ENCODE measurements around the gene CFAP65. TPM values are rescaled to one million over a fixed set of nuclear protein-coding genes. Genes with fewer than 3 reads are reported as not detected.

CFAP65 gene
- total RNA-seq, 2 experiments from 2014 or later: not detected

GRCh38 chr2:219049282-219049681 is 8.0 kb upstream of the CFAP65 start:
- Histone ChIP-seq H3K36me3 (ENCODE audit: insufficient read depth, low read length) (no peaks in the 10 kb centered on the region), H3K27ac (ENCODE audit: low read depth in 1 of 2, low read length in 2 of 2) (no peak overlapping the region), H3K4me1 (ENCODE audit: insufficient read depth, low read length) (no peaks in the 10 kb centered on the region), H3K4me3 (ENCODE audit: low read length) (no peak overlapping the region), H3K27me3 (ENCODE audit: control insufficient read depth in 1 of 2, insufficient read depth in 2 of 2, low read length in 2 of 2) (peaks cover 26 to 62% of the 10 kb centered on the region in 2 experiments), H3K9me3 (ENCODE audit: control insufficient read depth in 1 of 2, insufficient read depth in 1 of 2, low read length in 2 of 2) (peaks cover 0 to 3% of the 10 kb centered on the region in 2 experiments)
- ChIA-PET POLR2A (no interaction called here), CTCF (no interaction called here)
- no peaks in the 10 kb centered on the region for H3K9me3 Mint-ChIP-seq
- TF ChIP-seq CTCF (IDR thresholded peaks at IDR 0.05): no peak
- H3K27me3 Mint-ChIP-seq: peaks cover 87% of the 10 kb centered on the region
- intact Hi-C loops (cut with DNase I, micrococcal nuclease): loop anchor here in 1 of 2 experiments (1.0 kb wide), 1 partner anchor 36 kb away; no protein-coding TSS in a partner anchor
- ATAC-seq (ENCODE audit: poor library complexity): no peak
- no peak for DNase-seq
- no peak overlapping the region for H3K27ac Mint-ChIP-seq
- H3K36me3 Mint-ChIP-seq (ENCODE audit: low read depth): no peaks in the 10 kb centered on the region
- no peaks in the 10 kb centered on the region for H3K4me1 Mint-ChIP-seq (ENCODE audit: low read depth)
- H3K4me3 Mint-ChIP-seq: no peak overlapping the region

- DNase-seq: peak in 1 of 14 experiments; percentile 12
- Histone ChIP-seq H3K4me3 (ENCODE audit: low read length) (no peak overlapping the region), H3K27ac (ENCODE audit: low read depth in 1 of 2, low read length in 2 of 2) (no peak overlapping the region), H3K4me1 (ENCODE audit: insufficient read depth, low read length) (peaks cover 5% of the 10 kb centered on the region), H3K27me3 (ENCODE audit: control insufficient read depth in 1 of 2, insufficient read depth in 2 of 2, low read length in 2 of 2) (peaks cover 39 to 77% of the 10 kb centered on the region in 2 experiments), H3K36me3 (ENCODE audit: insufficient read depth, low read length) (no peaks in the 10 kb centered on the region), H3K9me3 (ENCODE audit: control insufficient read depth in 1 of 2, insufficient read depth in 1 of 2, low read length in 2 of 2) (peaks cover 0 to 3% of the 10 kb centered on the region in 2 experiments)
- no peak for ATAC-seq (ENCODE audit: poor library complexity)
- Mint-ChIP-seq H3K27me3 (peaks cover 93% of the 10 kb centered on the region), H3K4me1 (ENCODE audit: low read depth) (peaks cover 9% of the 10 kb centered on the region), H3K4me3 (no peak overlapping the region), H3K9me3 (no peaks in the 10 kb centered on the region), H3K36me3 (ENCODE audit: low read depth) (no peaks in the 10 kb centered on the region), H3K27ac (no peak overlapping the region)
- ChIA-PET POLR2A (no interaction called here), CTCF (interaction anchor here (2.0 kb wide), 1 partner anchor 12 kb away, joined by 4 read pairs; no protein-coding TSS in a partner anchor)
- intact Hi-C loops (cut with DNase I, micrococcal nuclease): no loop called here
- no peak for TF ChIP-seq CTCF (IDR thresholded peaks at IDR 0.05)
These were observed 4.7 kb upstream of the CFAP65 start for GRCh38 chr2:219045937-219046550.

- H3K27me3 ChIP-seq (ENCODE audit: control insufficient read depth in 1 of 2, insufficient read depth in 2 of 2, low read length in 2 of 2): peaks cover 41 to 71% of the 10 kb centered on the region in 2 experiments
- peaks cover 0 to 10% of the 10 kb centered on the region in 2 experiments for H3K9me3 ChIP-seq (ENCODE audit: control insufficient read depth in 1 of 2, insufficient read depth in 1 of 2, low read length in 2 of 2)
- DNase-seq (no peak), ATAC-seq (ENCODE audit: poor library complexity) (no peak)
- Mint-ChIP-seq H3K27me3 (peaks cover 86% of the 10 kb centered on the region), H3K4me3 (no peak overlapping the region), H3K9me3 (no peaks in the 10 kb centered on the region), H3K27ac (no peak overlapping the region), H3K36me3 (ENCODE audit: low read depth) (no peaks in the 10 kb centered on the region), H3K4me1 (ENCODE audit: low read depth) (peaks cover 11% of the 10 kb centered on the region)
- CTCF ChIA-PET: interaction anchor here (1.4 to 1.7 kb wide), 2 partner anchors 13 to 15 kb away, joined by 4 to 7 read pairs; no protein-coding TSS in a partner anchor
- no peaks in the 10 kb centered on the region for H3K36me3 ChIP-seq (ENCODE audit: insufficient read depth, low read length)
- peaks cover 5% of the 10 kb centered on the region for H3K4me1 ChIP-seq (ENCODE audit: insufficient read depth, low read length)
- H3K27ac ChIP-seq (ENCODE audit: low read depth in 1 of 2, low read length in 2 of 2): no peak overlapping the region
- intact Hi-C loops (cut with DNase I, micrococcal nuclease): no loop called here
- H3K4me3 ChIP-seq (ENCODE audit: low read length): no peak overlapping the region
- POLR2A ChIA-PET: no interaction called here
- no peak for TF ChIP-seq CTCF (IDR thresholded peaks at IDR 0.05)
These were observed 1.4 kb upstream of the CFAP65 start for GRCh38 chr2:219042750-219043149.
